GM12801 (cell line): ENCODE measurements around the gene RBM8A.

Experiments used
- TF ChIP-seq, protein P1 (sequence below): IDR thresholded peaks from one replicate; pipeline ENCODE4 v1.5.1; 2011; ENCODE audit warnings: control low read depth; ENCODE audit not compliant: insufficient read length; ENCODE audit errors: extremely low read depth

Gene RBM8A

DNA sequence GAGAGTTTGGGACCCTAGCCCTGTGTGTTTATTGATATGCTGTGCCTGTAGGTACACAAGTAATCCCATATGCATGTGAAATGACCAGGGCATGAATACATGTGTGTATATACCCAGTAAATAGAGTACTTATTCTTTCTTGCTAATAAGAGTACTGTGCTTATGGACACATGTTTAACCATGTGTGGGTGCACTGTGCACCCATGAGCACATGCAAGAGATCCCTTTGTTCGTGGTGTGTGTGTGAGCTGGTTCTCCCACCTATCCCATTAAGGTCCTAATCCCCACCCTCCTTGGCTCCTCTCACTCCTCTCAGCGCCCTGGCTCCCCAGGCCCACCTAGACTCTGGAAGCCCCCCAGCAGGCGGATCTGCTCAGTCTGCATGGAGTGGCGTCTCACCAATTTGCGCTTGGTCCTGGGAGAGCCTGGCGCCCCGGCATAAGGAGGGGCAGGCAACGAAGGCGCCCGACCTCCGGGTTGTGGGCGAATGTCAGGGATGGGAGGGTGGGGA is 32.7 kb upstream of the RBM8A start:
- TF ChIP-seq, protein P1, sequence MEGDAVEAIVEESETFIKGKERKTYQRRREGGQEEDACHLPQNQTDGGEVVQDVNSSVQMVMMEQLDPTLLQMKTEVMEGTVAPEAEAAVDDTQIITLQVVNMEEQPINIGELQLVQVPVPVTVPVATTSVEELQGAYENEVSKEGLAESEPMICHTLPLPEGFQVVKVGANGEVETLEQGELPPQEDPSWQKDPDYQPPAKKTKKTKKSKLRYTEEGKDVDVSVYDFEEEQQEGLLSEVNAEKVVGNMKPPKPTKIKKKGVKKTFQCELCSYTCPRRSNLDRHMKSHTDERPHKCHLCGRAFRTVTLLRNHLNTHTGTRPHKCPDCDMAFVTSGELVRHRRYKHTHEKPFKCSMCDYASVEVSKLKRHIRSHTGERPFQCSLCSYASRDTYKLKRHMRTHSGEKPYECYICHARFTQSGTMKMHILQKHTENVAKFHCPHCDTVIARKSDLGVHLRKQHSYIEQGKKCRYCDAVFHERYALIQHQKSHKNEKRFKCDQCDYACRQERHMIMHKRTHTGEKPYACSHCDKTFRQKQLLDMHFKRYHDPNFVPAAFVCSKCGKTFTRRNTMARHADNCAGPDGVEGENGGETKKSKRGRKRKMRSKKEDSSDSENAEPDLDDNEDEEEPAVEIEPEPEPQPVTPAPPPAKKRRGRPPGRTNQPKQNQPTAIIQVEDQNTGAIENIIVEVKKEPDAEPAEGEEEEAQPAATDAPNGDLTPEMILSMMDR, result no peak

DNA sequence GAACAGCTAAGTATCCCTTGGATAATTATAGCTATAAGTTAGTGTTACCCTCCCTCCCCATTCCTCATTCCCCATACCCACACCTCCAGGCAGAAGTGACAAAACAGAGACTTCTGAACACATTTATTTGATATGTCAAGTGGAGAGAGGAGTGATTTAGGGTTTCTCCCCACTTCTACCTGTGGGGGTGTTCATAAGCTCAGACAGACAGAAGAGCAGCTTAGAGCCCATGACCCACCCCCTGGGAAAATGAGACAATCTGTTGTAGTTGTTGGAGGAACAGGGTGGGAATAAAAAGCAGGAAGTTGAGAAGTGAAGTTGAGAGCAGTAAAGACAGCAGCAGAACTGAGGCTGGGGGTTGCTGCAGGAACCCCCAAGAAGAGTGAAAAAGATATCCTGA is 32.0 kb upstream of the RBM8A start:
- TF ChIP-seq, protein P1, result no peak

DNA sequence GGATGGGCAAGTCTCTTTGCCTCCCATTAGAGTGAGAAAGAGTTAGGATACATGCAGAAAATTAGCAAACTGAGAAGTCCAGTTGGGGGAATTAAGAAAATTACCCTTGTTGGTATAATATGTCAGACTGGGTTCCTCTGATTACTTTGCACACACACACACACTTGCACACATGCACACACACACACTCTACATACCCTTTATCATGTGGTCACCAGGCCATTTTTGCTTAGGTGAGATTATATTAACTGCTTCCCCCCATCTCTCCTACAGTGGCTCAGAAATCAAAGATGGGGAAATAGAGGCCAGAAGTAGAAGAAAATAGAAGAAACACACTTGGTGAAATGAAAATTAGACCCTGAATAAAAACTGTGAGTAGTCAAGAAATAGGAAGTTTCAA is 31.4 kb upstream of the RBM8A start:
- TF ChIP-seq, protein P1, result no peak

DNA sequence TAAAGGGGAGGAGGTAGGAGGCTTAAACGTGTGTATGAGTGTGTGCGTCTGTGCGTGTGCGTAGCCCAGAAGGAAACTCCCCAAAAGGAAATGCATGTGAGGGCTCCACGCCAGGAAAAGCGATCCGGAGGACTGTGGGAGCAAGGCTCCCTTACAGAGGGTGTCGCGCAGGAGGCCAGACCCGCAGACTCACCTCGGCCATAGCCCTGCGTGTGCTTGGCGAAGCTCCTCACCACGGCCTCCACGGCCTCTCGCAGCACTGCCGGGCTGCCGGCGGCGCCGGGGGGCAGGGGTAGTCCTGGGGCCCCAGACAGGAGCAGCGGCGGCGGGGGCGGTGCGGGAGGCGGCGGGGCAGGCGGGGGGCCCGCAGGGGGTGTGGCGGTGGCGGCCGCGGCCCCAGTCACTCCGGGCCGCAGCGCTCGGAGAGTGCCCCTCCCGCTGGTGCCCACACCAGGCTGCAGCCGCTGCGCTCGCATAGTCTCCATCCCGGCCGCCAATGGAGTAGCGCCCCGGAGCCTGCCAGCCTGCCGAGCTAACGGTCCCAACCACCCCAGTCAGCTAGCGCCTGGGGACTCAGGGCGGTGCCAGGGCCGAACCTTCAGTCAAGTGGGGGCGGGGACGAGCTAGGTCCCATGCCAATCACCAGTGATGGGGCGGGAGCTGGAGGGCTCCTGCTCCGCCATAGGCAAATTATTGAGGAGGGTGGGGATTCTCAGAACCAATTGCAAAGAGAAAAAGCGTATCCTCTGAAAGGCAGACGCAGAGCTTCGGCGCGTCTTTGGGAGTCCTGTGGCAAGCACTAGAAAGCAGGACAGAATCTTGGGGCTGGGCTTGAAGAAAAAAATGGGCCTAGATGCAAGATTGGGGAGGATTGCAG is 30.4 kb upstream of the RBM8A start, which contains the start of gene LIX1L:
Gene LIX1L (minus strand): TSS at position 575 of the 877 bp plus-strand sequence. CDS start 90 bp downstream, at position 485.
- TF ChIP-seq, protein P1, result no peak

DNA sequence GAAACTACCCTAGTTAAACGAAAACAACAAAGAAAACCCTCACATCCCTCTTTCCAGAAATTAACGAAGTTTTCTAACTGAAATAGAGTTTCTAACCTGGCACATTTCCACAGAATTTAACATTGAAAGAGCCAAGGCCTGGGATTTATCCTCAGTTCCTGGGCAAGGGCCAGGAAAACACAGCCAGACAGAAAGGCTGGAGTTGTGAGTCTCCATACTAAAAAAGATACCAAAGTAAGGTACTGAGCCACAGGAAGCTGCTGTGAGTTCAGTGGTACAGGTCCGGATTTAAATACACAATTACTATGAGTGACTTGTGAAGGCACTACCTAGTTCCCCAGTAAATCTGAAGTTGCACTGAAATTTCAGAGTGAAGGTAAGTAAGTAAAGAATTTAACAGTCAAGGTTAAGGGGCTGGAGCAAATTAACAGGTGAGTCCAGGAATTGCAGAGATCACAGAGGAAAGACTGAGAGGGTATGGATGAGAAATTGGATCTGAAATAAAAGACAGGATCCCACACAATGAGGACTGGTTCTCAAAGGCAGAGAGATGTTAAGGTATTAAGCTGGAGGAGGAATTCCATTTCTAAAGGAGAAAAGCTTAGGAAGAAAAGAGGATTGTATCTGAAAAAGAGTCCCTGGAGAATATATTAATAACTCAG is 29.6 kb upstream of the RBM8A start:
- TF ChIP-seq, protein P1, result no peak

DNA sequence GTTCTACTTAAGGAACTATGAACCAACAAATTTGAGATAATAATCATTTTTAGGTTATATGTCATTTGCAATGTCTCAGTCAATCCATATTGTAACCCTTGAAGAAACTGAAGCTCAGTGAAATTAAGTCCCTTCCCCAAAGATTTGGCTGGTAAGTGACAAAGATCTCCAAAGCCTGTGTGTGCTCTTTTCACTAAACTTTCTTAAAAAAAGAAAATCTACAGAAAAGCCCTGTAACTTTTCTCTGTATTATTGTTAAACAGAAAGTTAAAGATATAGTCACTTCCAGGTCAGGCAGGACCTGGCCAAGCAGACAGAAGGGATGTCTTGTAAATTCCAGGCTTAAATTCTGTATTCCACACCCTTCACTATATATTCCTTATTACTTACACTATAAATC is 29.1 kb upstream of the RBM8A start:
- TF ChIP-seq, protein P1, result no peak

DNA sequence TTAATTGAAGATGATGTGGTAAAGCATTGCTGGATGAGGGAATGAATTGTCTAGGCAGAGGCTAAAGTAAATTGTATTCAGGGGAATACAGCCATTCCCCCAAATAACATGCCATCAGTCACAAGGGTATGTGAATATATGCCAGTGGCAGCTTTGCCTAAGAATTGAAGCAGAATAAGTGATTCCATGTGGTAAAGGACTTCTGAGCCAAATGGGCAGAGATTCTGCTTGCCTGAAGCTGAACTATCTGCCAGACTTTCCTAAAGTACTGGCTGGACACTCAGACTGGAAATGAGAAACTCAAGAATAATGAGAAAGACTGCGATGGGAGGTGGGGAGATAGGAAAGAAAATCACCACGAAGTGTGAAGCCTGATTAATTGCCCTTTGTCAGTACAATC is 28.2 kb upstream of the RBM8A start:
- TF ChIP-seq, protein P1, result no peak
